Vagina (tissue), 2 donors: ENCODE data around the gene ABLIM1. TPM values are rescaled to one million over a fixed set of nuclear protein-coding genes. Genes with fewer than 3 reads are reported as not detected.

Experiments
- DNase-seq, 2 donors: peaks; one replicate each; pipeline ENCODE4 v3.0.0-alpha.2; 2017; ENCODE audit errors: extremely low spot score in 2 of 2
- H3K27ac ChIP-seq: fragments of 200-600 bp; sonication (generic); one replicate; pipeline ENCODE4 v1.5.1; 2019
- H3K27me3 ChIP-seq: fragments of 200-600 bp; sonication (generic); one replicate; pipeline ENCODE4 v1.5.1; 2019
- H3K36me3 ChIP-seq, 2 donors: fragments of 200-600 bp; sonication (generic); one replicate each; pipeline ENCODE4 v1.5.1; 2017 to 2019
- H3K4me1 ChIP-seq: fragments of 200-600 bp; sonication (generic); one replicate; pipeline ENCODE4 v1.5.1; 2019
- H3K4me3 ChIP-seq, 2 donors: fragments of 200-600 bp; sonication (generic); 1 replicate in 1 of 2; 2 replicates in 1 of 2; pipeline ENCODE4 v1.5.1; 2016 to 2019
- H3K9me3 ChIP-seq: fragments of 200-600 bp; sonication (generic); one replicate; pipeline ENCODE4 v1.5.1; 2019
- POLR2A ChIP-seq, 2 donors: fragments of 450-650 bp; IDR thresholded peaks; one replicate each; pipeline ENCODE4 v1.6.1; 2017; ENCODE audit warnings: antibody characterized with exemption in 2 of 2, mild to moderate bottlenecking in 2 of 2, moderate library complexity in 2 of 2
- POLR2AphosphoS5 ChIP-seq, 2 donors: sonication (generic); formaldehyde crosslinking; IDR thresholded peaks; one replicate each; pipeline ENCODE4 v1.9.0; 2017; ENCODE audit warnings: antibody characterized with exemption in 2 of 2, mild to moderate bottlenecking in 2 of 2, low read depth in 1 of 2; ENCODE audit not compliant: insufficient read depth in 1 of 2
- intact Hi-C: fragments of 100-400 bp; cut with DNase I; formaldehyde crosslinking; loops from one replicate; pipeline ENCODE4 v1.15.1; 2023
- total RNA-seq: library from RNA; depleted of rRNA; stranded (reverse); fragments of >200 nt; gene quantifications from one replicate; pipeline ENCODE4 v1.2.3, GENCODE V29; 2016
- TF ChIP-seq, protein P1 (sequence below), 3 experiments: fragments of 450-650 bp in 2 of 3; fragments of 200-600 bp in 1 of 3; sonication (generic) in 1 of 3; IDR thresholded peaks; one replicate each; pipeline ENCODE4 v1.5.1; 2017 to 2019; ENCODE audit warnings: antibody characterized with exemption in 3 of 3, mild to moderate bottlenecking in 2 of 3, moderate library complexity in 2 of 3

The ABLIM1 gene
- total RNA-seq, 1 donor from 2014 or later, result 176 TPM

DNA sequence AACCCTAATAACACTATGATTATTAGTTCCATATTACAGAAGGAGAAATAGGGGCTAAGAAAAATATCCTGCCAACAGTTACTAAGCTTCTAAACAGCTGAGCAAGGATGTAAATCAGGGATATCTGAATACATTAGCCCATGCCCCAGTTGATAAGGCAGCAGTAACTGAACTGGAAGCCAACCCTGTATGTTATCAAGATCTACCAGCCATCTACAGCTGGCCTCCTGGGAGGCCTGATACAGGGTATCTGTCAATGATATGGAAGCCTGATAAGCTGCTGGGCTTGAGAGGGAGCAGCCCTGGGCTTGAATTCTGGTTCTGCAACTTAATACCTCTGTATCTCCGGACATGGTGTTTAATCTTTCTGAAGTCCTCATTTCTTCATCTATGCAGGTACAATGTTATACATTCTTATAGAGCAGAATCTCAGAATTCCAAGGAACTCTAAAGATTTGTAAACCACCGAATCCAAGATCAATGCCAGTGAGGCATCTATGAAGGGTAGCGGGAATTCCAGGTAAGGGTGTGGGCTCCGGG, 215.9 kb downstream of the ABLIM1 start:
- no peak overlapping the region for H3K4me3 ChIP-seq
- H3K9me3 ChIP-seq, result no peaks in the 10 kb centered on the region
- H3K27ac ChIP-seq, result no peak overlapping the region
- no peak for DNase-seq
- intact Hi-C loops, result no loop called here
- peaks cover 0 to 54% of the 10 kb centered on the region in 2 donors for H3K36me3 ChIP-seq
- no peaks in the 10 kb centered on the region for H3K27me3 ChIP-seq
- no peak for TF ChIP-seq POLR2AphosphoS5 (IDR thresholded peaks at IDR 0.05; ENCODE audit: insufficient read depth in 1 of 2, low read depth in 1 of 2)
- TF ChIP-seq, protein P1, sequence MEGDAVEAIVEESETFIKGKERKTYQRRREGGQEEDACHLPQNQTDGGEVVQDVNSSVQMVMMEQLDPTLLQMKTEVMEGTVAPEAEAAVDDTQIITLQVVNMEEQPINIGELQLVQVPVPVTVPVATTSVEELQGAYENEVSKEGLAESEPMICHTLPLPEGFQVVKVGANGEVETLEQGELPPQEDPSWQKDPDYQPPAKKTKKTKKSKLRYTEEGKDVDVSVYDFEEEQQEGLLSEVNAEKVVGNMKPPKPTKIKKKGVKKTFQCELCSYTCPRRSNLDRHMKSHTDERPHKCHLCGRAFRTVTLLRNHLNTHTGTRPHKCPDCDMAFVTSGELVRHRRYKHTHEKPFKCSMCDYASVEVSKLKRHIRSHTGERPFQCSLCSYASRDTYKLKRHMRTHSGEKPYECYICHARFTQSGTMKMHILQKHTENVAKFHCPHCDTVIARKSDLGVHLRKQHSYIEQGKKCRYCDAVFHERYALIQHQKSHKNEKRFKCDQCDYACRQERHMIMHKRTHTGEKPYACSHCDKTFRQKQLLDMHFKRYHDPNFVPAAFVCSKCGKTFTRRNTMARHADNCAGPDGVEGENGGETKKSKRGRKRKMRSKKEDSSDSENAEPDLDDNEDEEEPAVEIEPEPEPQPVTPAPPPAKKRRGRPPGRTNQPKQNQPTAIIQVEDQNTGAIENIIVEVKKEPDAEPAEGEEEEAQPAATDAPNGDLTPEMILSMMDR (IDR thresholded peaks at IDR 0.05), result no peak
- TF ChIP-seq POLR2A (IDR thresholded peaks at IDR 0.05), result no peak
- H3K4me1 ChIP-seq, result no peaks in the 10 kb centered on the region

- peaks cover 0 to 62% of the 10 kb centered on the region in 2 donors for H3K36me3 ChIP-seq
- TF ChIP-seq POLR2A (IDR thresholded peaks at IDR 0.05), result no peak
- TF ChIP-seq, protein P1 (IDR thresholded peaks at IDR 0.05), result no peak
- H3K27me3 ChIP-seq, result no peaks in the 10 kb centered on the region
- no peak overlapping the region for H3K4me3 ChIP-seq
- intact Hi-C loops, result no loop called here
- no peak for DNase-seq
- H3K27ac ChIP-seq, result no peak overlapping the region
- no peaks in the 10 kb centered on the region for H3K9me3 ChIP-seq
- H3K4me1 ChIP-seq, result no peaks in the 10 kb centered on the region
Observed at GRCh38 chr10:114441107-114441506, 217.0 kb downstream of the ABLIM1 start.

GRCh38 chr10:114437473-114438292, 220.4 kb downstream of the ABLIM1 start:
- Histone ChIP-seq H3K4me3 (no peak overlapping the region), H3K4me1 (no peaks in the 10 kb centered on the region), H3K27ac (no peak overlapping the region), H3K27me3 (no peaks in the 10 kb centered on the region), H3K36me3 (peaks cover 0 to 67% of the 10 kb centered on the region in 2 donors), H3K9me3 (no peaks in the 10 kb centered on the region)
- TF ChIP-seq POLR2AphosphoS5 (IDR thresholded peaks at IDR 0.05; ENCODE audit: insufficient read depth in 1 of 2, low read depth in 1 of 2), result no peak
- TF ChIP-seq, protein P1 (IDR thresholded peaks at IDR 0.05), result peak in 1 of 3 experiments; percentile 27
- intact Hi-C loops, result no loop called here
- no peak for DNase-seq

DNA sequence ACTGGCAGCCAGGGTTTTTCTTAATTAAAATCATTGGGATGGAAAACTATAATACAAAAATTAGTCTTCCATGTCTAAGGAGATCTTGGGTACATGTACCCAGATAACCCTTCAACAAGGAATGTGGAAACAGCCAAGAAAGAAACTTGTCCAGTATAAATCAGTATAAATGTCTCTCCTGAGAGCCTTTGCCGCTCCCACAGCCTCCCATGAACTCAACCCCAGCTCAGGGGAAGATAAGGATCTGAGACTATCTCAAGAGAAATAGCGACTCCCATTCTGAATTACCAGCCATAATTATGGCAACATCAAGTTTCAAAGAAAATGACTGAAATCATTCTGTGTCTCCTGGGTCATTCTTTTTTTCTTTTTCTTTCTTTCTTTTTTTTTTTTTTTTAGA, 221.1 kb downstream of the ABLIM1 start:
- DNase-seq, result no peak
- no peak overlapping the region for H3K27ac ChIP-seq
- no peak overlapping the region for H3K4me3 ChIP-seq
- H3K9me3 ChIP-seq, result no peaks in the 10 kb centered on the region
- intact Hi-C loops, result no loop called here
- TF ChIP-seq POLR2A (IDR thresholded peaks at IDR 0.05), result no peak
- no peak for TF ChIP-seq POLR2AphosphoS5 (IDR thresholded peaks at IDR 0.05; ENCODE audit: insufficient read depth in 1 of 2, low read depth in 1 of 2)
- TF ChIP-seq, protein P1 (IDR thresholded peaks at IDR 0.05), result no peak
- peaks cover 0 to 60% of the 10 kb centered on the region in 2 donors for H3K36me3 ChIP-seq
- H3K27me3 ChIP-seq, result no peaks in the 10 kb centered on the region
- H3K4me1 ChIP-seq, result no peaks in the 10 kb centered on the region

DNA sequence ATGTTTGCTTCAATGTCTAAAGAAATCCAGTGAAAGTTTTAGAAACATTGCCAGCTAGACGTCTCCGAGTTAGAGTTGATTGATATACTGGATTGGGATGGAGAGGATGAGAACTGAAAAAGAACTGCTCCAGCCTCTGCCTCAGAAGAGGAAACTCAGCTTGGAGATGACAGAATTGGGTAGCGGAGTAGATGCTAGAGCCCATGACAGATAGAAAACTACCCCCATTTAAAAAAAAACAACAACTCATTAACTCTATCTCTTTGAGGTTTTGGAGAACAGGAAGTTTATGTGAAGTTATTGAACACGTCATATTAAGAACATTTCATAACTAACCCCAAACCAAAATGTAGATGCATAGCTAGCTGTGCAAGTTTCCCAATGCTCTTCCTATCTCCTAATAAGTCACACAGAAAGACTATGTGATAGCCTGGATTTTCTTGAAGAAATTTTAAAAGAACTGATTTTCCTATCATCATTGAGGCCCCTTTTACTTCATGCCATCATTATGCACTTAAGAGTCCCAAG, 225.4 kb downstream of the ABLIM1 start:
- TF ChIP-seq POLR2AphosphoS5 (IDR thresholded peaks at IDR 0.05; ENCODE audit: insufficient read depth in 1 of 2, low read depth in 1 of 2) (no peak), POLR2A (IDR thresholded peaks at IDR 0.05) (no peak)
- TF ChIP-seq, protein P1 (IDR thresholded peaks at IDR 0.05), result no peak
- Histone ChIP-seq H3K36me3 (peaks cover 0 to 23% of the 10 kb centered on the region in 2 donors), H3K9me3 (no peaks in the 10 kb centered on the region), H3K4me1 (peaks cover 5% of the 10 kb centered on the region), H3K27ac (no peak overlapping the region), H3K4me3 (no peak overlapping the region), H3K27me3 (no peaks in the 10 kb centered on the region)
- no peak for DNase-seq
- intact Hi-C loops, result no loop called here
